8988T (cell line): Measurements from ENCODE around the gene TRMT44.
"Not testable (repeated sequence)": the region's sequence is repeated elsewhere in the genome, so short reads cannot be mapped to it uniquely, and the experiment has no call there.

Source experiments
- DNase-seq: peaks from one replicate; pipeline ENCODE4 v3.0.0; 2011

The TRMT44 gene

DNA sequence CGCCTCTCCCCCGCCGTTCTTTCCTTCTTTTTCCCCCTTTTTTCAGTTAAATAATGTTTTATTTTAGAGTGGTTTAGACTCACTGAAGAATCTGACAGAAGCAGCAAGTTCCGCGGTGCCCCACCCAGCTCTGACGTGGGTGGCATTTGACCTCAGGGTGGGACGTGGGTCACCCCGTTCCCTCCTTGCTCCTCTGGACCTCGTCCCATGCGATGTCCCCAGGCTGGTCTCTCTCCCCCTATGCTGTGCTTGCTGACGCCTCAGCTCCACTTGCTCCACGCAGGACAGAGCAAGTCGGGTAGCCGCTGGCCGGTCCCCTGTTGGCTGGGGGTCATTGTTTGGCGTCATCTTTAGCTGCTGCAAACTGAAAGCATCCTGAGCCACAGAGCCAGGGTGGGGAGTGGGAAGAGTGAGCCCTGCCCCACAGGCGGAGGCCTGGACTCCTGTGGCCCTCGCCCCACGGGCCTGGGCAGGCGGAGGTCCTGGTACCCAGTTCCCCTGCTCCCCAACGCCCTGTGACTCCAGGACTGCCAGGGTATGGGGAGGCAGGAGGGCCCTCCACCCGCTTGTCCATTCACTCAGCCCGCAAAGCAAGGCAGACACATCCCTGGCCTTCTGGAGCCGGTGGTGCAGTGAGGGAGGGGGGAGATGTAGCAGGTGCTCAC lies 30.8 kb downstream of the TRMT44 start:
- DNase-seq = no peak

GRCh38 chr4:8472158-8472688 lies 31.6 kb downstream of the TRMT44 start:
- no peak for DNase-seq

DNA sequence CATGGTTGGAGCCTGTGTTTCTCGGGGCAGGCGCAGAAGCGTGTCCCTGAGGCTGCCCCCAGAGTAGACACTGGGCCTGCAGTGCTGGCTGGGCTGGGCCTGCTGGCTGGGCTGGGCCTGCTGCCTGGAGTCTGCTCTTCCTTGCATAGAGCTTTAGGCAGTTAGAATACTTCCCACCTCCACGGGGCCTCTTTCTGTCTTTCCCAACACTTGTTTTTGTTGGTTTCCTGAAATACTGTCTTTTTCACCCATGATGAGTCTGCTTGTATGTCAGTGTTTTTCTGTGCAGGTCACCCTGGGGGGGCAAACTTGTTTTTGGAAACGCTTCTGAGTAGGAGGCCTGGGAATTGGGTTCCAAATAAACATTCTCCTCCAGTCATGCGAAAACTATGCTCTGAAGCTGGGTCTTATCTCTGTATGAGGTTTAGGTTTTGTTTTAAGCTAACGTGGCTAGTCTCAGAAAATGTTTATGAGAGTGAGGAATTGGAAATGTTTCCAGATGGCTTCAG lies 32.2 kb downstream of the TRMT44 start:
- DNase-seq = no peak

GRCh38 chr4:8473198-8473919 lies 32.8 kb downstream of the TRMT44 start:
- no peak for DNase-seq

GRCh38 chr4:8473920-8474590 lies 33.5 kb downstream of the TRMT44 start:
- peak; percentile 14 for DNase-seq

- no peak for DNase-seq
These were observed 34.3 kb downstream of the TRMT44 start for GRCh38 chr4:8474856-8475255.

DNA sequence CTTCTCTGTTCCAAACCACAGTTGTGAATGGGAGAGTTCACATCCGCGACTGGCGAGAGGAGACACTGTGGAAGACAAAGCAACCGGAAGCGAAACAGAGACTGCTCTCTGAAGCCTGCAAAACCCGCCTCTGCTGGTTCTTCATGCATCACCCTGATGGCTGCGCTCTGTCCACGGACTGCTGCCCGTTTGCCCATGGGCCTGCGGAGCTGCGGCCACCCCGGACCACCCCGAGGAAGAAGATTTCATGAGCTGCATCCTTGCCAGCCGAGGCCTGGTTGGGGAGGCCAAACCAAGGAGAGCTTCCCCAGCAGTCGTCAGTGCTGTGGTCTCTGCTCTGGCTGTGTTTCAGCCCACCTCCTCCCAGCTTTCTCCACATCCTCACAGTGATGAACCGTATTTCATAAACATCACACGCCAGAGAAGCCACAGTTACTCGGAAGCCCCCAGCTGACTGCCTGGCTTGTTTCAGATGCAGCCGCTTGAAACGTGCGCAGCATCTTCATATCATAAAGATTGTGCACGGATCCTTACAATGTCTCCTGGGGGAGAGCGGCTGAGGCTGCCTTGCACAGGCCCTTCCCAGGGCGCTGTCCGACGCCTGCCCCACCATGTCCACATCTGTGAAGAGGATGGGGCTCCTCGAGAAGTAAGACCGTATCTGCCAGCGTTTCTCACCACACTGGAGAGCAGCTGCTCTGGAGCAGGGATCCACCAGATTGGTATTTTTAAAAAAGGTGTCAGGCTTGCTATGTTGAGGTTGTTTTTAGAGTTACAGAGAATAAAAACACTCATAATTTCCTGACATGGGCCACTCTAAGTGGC lies 35.4 kb downstream of the TRMT44 start:
- no peak for DNase-seq

DNA sequence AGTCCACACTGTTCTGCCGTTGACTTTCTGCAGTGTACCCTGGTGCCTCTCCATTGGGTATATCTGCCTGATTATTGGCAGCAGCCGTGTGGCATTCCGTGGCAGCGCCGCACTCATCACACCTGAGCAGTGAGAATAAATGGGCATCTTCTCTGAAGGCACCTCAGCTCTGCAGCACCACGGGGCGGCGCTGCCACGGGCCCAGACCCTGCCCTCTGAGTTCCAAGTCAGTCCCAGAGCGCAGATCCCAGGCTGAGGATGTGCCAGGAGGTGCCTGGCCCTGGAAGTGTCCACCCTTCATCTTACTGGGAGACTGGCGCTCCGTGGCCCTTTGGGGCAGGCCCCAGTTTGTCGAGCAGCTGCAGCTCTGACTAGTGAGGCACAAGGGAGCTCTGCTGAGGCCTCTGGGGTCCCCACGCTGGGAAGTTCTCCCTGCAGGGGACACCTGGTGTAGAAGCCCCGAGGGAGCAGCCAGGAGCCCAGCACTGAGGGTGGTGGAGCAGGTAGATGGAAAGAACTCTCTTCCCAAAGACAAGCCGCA lies 36.6 kb downstream of the TRMT44 start:
- no peak for DNase-seq

- DNase-seq = no peak
These were observed 37.1 kb downstream of the TRMT44 start for GRCh38 chr4:8477676-8478075.

GRCh38 chr4:8478371-8478770 lies 37.8 kb downstream of the TRMT44 start:
- DNase-seq = no peak

GRCh38 chr4:8478801-8479744 lies 38.5 kb downstream of the TRMT44 start:
- no peak for DNase-seq

- no peak for DNase-seq
These were observed 39.6 kb downstream of the TRMT44 start for GRCh38 chr4:8480221-8480620.

DNA sequence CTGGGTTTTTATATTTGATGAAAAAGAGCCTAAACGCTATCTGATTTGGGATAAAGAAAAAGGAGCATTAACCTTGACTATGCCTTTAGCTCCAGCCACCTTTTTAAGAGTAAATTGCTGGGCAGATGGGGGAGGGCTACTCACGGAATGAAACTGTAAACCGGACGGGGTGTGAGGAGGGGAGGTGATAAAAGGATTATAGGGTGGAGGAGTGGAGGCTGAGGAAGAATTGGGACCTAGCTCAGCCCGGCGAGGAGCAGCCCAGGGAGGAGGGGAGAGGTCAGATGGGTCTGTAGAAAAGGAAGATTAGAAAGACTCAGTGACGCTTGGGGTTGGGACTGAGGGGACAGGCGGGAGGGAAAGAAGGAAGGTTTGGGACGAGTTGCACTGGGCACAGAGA lies 46.1 kb downstream of the TRMT44 start:
- not testable (repeated sequence) for DNase-seq

DNA sequence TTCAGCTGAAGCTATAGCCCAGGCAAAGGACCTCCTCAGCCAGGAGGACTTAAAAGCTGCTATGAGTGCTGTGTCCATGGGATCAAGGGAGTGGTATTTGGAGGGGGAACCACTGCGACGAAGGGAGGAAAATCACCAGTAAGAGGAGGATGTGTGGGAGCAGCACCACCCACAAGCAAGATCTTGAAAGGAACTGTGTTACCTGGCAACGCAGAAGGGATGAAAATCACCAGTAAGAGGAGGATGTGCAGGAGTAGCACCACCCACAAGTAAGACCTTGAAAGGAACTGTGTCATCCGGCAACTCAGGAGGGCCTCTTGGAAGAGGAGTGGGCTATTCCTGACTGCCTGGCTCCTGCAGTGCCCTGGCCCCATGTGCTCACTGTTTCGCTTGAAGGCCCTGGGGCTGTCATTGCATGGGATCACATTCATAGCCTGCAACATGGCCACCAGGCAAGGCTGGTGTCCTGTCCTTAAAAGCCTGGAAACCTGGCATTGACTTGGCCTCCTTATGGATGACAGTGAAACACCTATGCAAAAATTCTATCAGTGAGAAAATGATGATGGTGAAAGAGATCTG lies 48.3 kb downstream of the TRMT44 start:
- DNase-seq = no peak

DNA sequence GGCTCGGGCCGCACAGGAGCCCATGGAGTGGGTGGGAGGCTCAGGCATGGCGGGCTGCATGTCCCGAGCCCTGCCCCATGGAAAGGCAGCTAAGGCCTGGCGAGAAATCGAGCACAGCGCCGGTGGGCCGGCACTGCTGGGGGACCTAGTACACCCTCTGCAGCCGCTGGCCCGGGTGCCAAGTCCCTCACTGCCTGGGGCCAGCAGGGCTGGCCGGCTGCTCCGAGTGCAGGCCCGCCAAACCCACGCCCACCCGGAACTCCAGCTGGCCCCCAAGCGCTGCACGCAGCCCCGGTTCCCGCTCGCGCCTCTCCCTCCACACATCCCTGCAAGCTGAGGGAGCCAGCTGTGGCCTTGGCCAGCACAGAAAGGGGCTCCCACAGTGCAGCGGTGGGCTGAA lies 50.9 kb downstream of the TRMT44 start:
- not testable (repeated sequence) for DNase-seq

DNA sequence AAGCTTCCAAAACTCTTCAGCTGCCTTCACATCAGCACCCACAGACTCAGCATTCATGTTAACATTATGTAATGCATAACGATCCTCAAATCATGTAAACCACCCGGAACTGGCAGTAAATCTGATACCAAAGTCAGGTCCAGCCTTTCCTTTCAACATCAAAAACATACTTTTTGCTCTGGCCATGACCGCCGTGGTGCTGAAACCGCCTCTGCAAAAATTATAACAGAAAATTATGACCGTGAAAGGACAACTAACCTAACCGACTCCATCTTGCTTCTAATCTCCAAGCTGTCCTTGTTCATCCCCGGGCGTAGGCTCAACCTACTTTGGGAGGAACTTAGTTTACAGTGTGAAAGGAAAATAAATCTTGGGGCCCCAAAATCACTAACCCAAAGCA lies 51.6 kb downstream of the TRMT44 start:
- DNase-seq = no peak

- no peak for DNase-seq
These were observed 52.9 kb downstream of the TRMT44 start for GRCh38 chr4:8493484-8493883.

DNA sequence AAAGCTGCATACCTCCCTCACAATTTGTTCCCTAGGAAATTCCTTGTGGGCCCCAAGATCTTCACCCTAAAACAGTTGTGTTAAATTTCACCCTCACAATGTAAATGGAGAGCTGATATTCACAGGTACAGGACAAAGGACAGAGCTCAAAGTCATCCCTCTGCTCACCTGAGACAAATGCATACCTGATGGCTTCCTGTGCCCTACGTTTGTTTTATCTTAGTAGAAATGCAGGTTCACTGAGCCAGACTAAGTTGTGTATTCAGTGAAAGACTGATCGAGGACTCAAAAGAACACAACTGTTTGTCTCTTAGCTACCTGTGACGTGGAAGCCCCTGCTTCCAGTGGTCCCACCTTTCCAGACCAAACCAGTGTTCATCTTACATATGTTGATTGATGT lies 53.6 kb downstream of the TRMT44 start:
- DNase-seq = no peak

DNA sequence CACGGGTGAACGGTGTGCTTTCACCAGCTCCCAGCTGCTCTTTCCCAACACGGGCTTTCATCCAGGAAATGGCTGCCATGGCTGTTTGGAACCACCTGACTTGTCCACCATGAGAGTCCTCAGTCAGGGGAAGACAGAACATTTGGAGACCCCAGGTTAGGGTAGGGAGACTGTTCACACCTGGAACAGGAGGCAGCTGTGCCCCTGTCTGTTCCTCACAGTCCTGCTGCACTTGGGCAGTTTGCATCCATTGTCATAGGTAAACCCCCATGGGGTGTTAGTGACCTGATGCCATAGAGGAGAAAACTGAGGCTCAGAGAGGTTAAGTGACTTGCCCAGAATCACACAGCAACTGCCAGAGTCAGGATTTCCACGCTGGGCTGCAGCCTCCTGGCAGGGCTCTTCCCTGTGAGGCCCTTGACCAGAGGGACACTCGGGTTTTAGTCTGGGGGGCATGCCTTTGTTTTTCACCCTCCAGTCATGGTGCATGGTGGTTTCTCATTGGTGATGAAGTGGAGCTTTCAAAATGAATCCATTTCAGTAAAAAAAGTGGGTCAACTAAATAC lies 54.5 kb downstream of the TRMT44 start:
- no peak for DNase-seq

DNA sequence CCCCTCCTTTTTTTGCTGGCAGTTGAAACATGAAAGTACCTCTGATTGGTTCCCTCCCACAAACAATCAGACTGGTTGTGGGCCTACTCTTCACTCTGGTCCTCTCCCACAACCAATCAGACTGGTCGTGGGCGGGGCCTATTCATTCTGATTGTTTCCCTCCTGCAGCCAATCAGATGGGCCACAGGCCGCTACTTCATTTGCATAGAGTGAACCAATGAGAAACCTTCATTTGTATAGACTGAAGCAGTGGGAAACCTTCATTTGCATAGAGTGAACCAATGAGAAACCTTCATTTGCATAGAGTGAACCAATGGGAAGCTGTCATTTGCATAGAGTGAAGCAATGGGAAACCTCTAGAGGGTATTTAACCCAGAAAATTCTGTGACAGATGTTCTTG lies 55.2 kb downstream of the TRMT44 start:
- DNase-seq = no peak

DNA sequence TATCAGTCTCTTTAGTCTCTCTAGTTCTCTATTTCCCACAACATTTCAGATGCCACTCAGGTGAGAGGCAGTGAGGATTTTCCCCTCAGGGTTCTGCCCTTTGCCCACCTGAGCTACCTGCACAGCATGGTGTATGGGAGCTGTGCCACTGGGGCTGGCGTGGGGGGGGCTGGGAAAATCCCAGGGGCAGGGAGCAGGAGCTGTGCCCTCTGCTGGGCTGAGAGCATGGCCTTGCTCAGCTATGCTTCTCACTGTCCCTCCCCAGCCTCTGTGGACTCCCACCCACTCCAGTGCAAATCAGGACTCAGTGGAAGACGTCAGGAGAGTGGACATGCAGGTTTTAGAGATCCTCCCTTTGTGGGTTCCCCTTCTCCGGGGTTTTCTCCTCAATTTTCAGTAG lies 57.2 kb downstream of the TRMT44 start:
- no peak for DNase-seq
